H1 (cell line): Measurements from ENCODE around the gene PPP1R14B. TPM values are rescaled to one million over a fixed set of nuclear protein-coding genes. Genes with fewer than 3 reads are reported as not detected.

Experiments
- BCL11A ChIP-seq, 2 experiments: IDR thresholded peaks; one replicate each; pipeline ENCODE4 v1.6.1; 2011; ENCODE audit warnings: low read depth in 2 of 2, low read length in 2 of 2, mild to moderate bottlenecking in 2 of 2
- EP300 ChIP-seq, 2 experiments: IDR thresholded peaks; 1 replicate in 1 of 2; 2 replicates in 1 of 2; pipeline ENCODE4 v1.6.1; 2011 to 2012; ENCODE audit warnings: low read depth in 2 of 2, low read length in 2 of 2, mild to moderate bottlenecking in 2 of 2, borderline replicate concordance in 1 of 2, inconsistent platforms in 1 of 2, moderate library complexity in 1 of 2
- KDM4A ChIP-seq: IDR thresholded peaks from one replicate; pipeline ENCODE4 v1.7.1; 2012; ENCODE audit warnings: low read depth, mild to moderate bottlenecking, moderate library complexity, low read length, inconsistent platforms; ENCODE audit not compliant: severe bottlenecking
- SRF ChIP-seq: IDR thresholded peaks from 2 replicates; pipeline ENCODE4 v1.6.1; 2011; ENCODE audit warnings: mild to moderate bottlenecking, low read depth, low read length, moderate library complexity
- TCF12 ChIP-seq: IDR thresholded peaks from 2 replicates; pipeline ENCODE4 v1.6.1; 2011; ENCODE audit warnings: low read depth, mild to moderate bottlenecking, low read length
- polyA plus RNA-seq, 7 experiments: library from polyadenylated mRNA; depleted of rRNA in 3 of 7; stranded (reverse) in 5 of 7; unstranded in 2 of 7; fragments of >200 nt in 5 of 7; fragments of 200-250 nt in 2 of 7; gene quantifications; 1 replicate in 5 of 7; 2 replicates in 1 of 7; 4 replicates in 1 of 7; pipeline versions ENCODE4 v1.2.1 to v1.2.3, GENCODE V29; 2011 to 2013; ENCODE audit warnings: missing spikeins in 2 of 7, mixed read lengths in 2 of 7
- total RNA-seq: library from RNA; stranded (reverse); fragmentation: NEBNext Ultra II Directional; extraction: Animal tissue kit (Norgen Biotek cat#: 25700); gene quantifications from 2 replicates; pipeline ENCODE4 v1.2.1, GENCODE V29; 2021

PPP1R14B gene
- total and polyA plus RNA-seq, 2 of the 8 experiments (the other 6 are each of a cell fraction or from before 2014, with no cell fraction given) = 265 to 419 TPM

- TF ChIP-seq TCF12 (no peak), EP300 (IDR thresholded peaks at IDR 0.05; ENCODE audit: borderline replicate concordance in 1 of 2, low read depth in 2 of 2, low read length in 2 of 2) (no peak), KDM4A (no peak), BCL11A (IDR thresholded peaks at IDR 0.05; ENCODE audit: low read depth in 2 of 2, low read length in 2 of 2) (no peak), SRF (no peak)
- TF ChIP-seq, all 59 proteins: peak for 0
Measured at GRCh38 chr11:64285885-64286800, 39.4 kb upstream of the PPP1R14B start (continued).
